Suppressor macrophage (primary cell): ENCODE results near the gene CDH4.

ENCODE experiments used
- DNase-seq, 4 experiments: peaks; one replicate each; pipeline ENCODE4 v3.0.0-alpha.2; 2020 to 2022

CDH4 gene

GRCh38 chr20:61499859-61500554, 247.9 kb downstream of the CDH4 start:
- no peak for DNase-seq

DNA sequence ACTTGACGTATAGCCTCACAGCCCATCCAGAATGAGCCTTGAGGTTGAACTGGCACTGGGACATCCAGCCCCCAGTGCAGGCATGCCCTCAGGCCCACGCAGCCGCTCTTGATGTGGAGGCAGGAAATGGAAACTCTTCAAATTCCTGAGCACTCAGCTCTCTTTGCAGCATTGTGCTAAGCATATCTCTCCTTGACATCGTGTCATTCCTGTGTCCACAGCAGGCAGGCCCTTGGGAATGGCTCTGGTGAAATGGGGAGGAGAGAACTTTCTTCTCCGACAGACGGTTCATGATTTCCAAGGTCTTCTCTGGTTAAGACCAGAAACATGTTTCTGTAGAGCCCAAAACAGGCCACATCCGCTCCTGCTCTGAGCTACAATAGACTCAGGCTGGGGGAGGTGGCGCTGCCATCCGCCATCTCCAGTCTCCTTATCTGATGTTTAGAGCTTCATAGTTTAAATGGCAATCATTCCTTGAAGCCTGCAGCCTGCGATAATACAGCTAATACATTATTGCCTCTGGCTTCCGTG, 248.8 kb downstream of the CDH4 start:
- no peak for DNase-seq

GRCh38 chr20:61502433-61502832, 250.4 kb downstream of the CDH4 start:
- no peak for DNase-seq

DNA sequence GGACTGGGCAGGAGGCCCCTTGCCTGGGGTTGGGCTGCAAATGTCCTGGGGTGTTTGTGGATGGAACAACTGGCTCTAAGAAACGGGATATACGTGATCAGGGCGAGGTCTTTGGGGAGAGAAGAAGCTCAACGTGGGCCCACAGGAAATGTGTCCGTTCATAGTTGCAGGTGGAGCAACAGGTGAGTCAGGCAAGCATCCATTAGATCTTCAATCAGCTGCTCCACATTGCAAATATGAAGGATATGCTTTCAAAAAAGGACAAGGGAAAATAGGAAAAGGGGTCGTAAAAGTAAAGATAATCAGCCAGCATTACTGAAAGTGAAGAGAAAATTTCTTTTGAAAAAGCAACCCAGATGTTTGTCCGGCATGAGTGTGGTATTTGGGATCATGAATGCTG, 251.0 kb downstream of the CDH4 start:
- no peak for DNase-seq

GRCh38 chr20:61505508-61505907, 253.4 kb downstream of the CDH4 start:
- DNase-seq, result no peak

GRCh38 chr20:61507778-61508177, 255.7 kb downstream of the CDH4 start:
- no peak for DNase-seq

GRCh38 chr20:61508301-61509096, 256.4 kb downstream of the CDH4 start:
- DNase-seq, result no peak

GRCh38 chr20:61510778-61511330, 258.8 kb downstream of the CDH4 start:
- DNase-seq, result no peak

DNA sequence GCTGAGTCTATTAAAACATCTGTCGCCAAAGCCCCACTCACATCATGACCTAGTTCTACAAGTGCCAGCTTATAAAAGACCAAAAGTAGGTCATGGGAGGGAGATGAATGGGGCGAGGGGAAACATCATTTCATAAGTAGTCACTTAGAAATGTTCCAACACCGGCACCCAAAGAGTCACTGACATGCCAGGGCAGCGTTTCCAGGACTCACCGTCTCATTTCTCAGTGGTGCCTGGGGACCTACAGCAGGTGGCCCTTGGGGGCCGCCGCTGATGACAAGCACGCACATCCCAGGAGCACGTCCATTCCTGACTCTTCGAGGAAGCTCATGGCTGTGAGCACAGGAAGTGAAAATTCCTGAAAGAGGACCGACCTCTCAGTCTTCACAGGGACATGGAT, 260.4 kb downstream of the CDH4 start:
- DNase-seq, result no peak

- no peak for DNase-seq
Observed at GRCh38 chr20:61513124-61514017, 261.3 kb downstream of the CDH4 start.

DNA sequence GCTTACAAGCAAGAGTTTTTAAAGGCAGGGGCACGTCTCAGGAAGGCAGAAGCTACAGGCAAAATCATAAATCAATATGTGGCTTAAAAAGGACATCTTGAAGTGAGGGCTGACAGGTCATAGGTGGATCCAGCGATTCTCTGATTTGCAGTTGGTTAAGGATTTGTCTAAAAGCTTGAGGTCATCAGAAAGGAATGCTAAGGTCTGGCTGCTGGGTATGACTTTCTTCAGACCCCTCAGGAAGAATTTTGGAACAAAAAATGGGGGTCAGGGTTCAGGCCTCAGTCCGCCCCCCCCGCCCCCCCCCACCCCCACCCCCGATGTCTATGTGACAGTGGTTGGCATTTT, 261.9 kb downstream of the CDH4 start:
- DNase-seq, result no peak

GRCh38 chr20:61514396-61514795, 262.3 kb downstream of the CDH4 start:
- DNase-seq, result no peak

DNA sequence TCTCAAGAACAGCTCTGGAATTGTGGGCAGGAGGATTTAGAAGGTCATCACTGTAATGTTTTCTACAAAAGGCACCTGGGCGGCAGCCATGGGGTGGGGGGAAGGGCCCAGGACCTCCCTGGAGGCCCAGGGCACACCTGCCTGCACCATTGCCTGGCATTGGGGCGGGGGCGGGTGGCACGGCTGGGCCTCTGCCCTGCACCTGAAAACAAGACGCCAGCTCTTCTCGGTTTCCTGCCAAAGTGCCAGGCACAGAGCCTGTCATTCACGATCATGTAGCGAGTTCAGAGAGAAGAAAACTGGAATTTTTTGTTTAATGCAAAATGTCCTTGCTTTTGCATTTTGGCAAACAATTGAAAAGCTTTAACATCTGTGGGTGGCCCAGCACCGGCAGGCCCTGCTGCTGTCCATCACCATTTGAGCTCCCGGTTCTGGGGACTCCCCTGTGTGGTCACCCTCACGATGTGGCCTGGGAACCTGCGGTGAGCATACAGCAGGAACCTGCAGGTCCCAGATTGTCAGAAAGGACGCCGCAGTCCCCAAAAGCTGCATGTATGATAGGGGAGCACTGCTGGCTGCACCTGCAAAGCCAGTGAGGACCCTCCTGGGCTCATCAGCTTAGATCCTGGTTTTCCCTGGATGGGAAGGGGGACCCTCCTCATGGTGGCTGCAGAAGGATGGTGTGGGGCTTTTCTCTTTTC, 262.9 kb downstream of the CDH4 start:
- no peak for DNase-seq

DNA sequence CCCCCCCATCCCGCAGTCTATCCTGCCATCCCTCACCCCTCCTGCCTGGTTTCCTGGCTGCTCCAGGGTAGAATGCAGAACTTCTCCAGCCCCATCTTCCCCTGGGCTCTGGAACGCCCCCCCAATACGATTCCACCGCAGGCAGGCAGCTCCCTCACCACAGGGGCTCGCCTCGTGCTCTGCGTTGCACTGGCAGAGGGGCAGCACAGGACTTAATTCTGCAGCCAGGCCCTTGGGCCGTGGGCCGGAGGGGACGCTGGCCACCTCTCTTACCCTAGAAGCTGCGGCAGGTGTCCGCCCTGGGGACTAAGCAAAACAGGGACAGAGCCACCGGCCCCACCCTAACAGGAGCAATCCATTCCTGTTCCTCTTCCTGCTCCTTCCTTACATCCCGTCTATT, 263.9 kb downstream of the CDH4 start:
- DNase-seq, result no peak

DNA sequence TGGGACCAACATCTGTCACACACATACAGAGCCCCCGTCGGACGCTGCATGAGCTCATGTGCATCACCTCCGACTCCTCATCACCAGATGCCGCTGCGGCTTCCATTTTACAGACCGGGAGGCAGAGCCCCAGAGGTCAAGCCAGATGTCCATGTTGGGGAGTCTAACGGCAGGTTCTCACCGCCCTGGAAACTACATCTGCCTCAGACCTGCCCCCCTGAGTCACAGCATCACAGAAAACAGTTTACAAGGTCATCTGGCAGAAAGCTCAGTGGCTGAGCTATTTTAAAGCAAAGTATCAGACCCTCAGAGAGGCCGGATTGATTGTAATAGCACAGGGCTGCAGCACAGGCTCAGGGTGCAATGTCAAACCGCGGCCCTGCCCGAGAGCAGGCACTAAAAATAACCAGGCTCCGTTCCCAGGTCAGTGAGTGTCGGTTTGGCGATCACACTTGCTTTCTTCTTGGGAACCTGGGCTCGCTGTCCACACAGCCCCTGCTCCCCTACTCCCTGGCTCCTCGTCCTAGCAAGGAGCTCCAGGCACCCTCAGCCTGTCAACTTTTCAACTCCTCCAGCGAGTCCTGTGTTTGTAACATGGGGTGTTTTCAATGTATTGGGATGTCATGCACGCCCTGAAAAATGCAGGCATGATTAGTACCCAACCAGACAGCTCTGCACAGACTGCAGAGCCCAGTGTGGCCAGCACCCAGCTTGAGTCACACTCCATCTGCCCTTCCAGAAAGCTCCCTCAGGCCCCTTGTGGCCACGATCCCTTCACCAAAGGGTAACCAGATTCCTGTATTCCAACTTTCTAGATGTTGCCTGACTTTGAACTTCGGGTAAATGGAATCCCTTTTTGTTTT, 264.5 kb downstream of the CDH4 start:
- DNase-seq, result no peak

DNA sequence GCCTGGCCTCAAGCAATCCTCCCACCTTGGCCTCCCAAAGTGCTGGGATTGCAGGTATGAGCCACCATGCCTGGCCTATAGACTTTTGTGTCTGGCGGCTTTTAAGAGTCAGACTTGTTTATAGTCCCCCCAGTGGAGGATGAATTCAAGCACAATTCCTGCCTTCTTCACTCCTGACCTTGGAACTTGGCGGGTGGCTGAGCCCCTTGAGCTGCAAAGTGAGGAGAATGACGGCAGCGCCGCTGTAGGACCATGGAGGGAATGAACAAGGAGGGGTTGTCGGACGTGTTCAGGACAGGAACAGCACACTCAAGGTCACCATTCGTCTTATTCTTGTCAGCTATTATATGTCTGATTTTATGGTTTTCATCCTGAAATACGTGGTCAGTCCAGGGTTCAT, 265.4 kb downstream of the CDH4 start:
- DNase-seq, result no peak

DNA sequence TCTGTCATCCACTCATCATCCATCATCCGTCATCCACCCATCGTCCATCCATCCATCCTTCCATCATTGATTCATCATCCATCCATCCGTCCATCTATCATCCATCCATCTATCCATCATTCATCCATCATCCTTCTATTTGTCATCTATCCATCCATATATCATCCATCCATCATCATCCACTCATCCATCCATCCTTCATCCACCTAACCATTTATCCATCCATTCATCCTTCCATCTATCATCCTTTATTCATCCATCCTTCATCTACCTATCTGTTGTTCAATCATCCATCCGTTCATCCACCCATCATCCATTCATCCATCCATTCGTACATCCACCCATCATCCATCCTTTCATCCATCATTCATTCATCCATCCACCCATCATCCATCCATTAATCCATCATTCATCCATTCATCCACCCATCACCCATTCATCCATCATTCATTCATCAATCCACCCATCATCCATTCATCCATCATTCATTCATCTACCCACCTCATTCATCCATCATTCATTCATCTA, 266.4 kb downstream of the CDH4 start:
- no peak for DNase-seq

GRCh38 chr20:61519488-61519887, 267.4 kb downstream of the CDH4 start:
- no peak for DNase-seq

- DNase-seq, result no peak
Observed at GRCh38 chr20:61520076-61520892, 268.2 kb downstream of the CDH4 start.

GRCh38 chr20:61520893-61521460, 268.9 kb downstream of the CDH4 start:
- peak in 3 of 4 experiments; percentile 3 to 20 (median 8) for DNase-seq
